ENCODE measurements around the gene RNF8.
A peak's percentile ranks its signal among the peaks of the same experiment; 100 is the strongest.

RNF8 gene

DNA sequence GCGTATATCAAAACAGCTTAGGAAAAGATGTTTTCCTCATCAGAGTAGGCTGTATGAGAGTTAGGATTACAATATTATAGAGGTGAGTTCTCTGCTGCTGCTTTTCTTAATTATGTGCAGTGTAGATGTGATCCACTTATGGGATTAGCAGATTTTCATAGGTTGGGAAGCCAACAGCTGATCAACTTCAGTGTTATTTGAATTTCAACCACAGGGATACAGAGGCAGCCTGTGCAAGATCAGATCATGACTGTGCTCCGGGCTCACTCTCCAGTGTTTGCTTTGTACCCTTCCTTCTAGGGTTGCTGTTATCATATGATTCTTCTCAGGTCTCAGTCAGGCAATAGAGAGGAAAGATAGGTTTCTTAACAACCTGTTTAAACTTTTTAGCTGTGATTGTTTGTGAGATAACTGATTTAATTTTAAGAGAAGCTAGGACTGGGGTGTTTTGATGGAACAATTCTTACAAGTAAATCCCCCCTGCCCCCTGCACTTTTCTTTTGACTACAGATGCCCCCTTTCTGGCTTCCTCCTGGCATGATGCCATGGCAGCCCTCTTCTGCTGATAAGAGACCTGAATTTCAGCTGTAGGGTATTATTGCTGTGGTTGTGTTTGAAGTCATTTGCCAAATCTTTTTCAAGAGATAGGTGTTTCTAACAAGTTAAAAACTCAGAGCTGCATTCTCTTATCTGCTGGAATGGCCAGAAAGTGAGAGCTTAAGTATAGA is 8.5 kb downstream of the RNF8 start:
- no peak for DNase-seq (ENCODE audit: low spot score)
- Histone ChIP-seq H3K4me3 (no peak overlapping the region), H3K27ac (no peak overlapping the region)
- TF ChIP-seq, protein P1, sequence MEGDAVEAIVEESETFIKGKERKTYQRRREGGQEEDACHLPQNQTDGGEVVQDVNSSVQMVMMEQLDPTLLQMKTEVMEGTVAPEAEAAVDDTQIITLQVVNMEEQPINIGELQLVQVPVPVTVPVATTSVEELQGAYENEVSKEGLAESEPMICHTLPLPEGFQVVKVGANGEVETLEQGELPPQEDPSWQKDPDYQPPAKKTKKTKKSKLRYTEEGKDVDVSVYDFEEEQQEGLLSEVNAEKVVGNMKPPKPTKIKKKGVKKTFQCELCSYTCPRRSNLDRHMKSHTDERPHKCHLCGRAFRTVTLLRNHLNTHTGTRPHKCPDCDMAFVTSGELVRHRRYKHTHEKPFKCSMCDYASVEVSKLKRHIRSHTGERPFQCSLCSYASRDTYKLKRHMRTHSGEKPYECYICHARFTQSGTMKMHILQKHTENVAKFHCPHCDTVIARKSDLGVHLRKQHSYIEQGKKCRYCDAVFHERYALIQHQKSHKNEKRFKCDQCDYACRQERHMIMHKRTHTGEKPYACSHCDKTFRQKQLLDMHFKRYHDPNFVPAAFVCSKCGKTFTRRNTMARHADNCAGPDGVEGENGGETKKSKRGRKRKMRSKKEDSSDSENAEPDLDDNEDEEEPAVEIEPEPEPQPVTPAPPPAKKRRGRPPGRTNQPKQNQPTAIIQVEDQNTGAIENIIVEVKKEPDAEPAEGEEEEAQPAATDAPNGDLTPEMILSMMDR (IDR thresholded peaks at IDR 0.05), result no peak

DNA sequence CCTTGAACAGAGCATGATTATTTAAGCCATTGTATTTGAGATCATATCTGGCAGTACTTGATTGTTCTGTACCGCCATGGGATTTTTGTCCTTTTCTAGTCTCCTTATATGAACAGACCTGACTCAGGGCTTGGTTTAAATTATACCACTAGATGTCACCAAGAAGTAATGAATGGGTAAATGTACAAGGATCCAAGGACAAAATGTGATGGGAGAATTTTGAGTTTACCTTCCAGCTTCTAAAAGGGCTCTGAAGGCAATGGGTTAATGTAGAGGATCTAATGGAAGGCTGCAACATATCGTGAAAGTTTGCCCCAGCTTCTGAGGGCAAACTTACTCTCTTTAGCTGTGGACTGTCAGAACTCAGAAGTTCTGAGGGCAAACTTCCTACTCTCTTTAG is 12.0 kb downstream of the RNF8 start:
- TF ChIP-seq, protein P1 (IDR thresholded peaks at IDR 0.05), result no peak
- H3K27ac ChIP-seq, result no peak overlapping the region
- DNase-seq (ENCODE audit: low spot score), result no peak
- no peak overlapping the region for H3K4me3 ChIP-seq

DNA sequence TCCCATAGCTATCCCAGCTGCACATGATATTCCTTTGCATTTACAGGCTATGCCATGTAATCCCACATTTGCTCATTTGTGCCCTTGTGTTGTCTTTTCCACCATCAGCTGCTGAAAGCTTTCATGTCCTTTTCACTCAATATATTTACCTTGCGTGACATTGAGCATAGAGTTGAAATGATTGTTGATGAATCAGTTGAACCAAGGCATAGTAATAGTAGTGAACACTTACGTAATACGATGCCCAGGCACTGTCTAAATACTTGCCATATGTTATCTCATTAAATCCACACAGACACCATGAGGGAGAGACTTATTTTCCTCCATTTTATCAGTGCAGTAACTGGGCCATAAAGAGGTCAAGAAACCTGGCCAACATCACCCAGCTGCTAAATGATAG is 13.1 kb downstream of the RNF8 start:
- Histone ChIP-seq H3K4me3 (no peak overlapping the region), H3K27ac (no peak overlapping the region)
- TF ChIP-seq, protein P1 (IDR thresholded peaks at IDR 0.05), result no peak
- no peak for DNase-seq (ENCODE audit: low spot score)

DNA sequence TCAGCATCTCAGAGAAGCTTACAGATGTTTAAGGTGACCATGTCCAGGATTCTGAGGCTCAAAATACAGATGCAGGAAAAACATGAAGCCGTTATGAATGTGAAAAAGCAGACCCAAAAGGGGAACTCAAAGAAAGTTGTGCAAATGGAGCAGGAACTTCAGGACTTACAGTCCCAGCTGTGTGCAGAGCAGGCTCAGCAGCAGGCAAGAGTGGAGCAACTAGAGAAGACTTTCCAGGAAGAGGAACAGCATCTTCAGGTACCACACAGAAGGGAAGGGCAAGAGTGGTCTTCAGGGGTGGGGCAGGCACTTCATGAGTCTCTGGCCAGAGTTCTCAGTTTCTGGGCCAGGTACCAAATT is 15.2 kb downstream of the RNF8 start:
- TF ChIP-seq, protein P1 (IDR thresholded peaks at IDR 0.05), result no peak
- DNase-seq (ENCODE audit: low spot score), result no peak
- H3K27ac ChIP-seq, result peak overlapping the region in 1 of 2 donors; percentile 72

DNA sequence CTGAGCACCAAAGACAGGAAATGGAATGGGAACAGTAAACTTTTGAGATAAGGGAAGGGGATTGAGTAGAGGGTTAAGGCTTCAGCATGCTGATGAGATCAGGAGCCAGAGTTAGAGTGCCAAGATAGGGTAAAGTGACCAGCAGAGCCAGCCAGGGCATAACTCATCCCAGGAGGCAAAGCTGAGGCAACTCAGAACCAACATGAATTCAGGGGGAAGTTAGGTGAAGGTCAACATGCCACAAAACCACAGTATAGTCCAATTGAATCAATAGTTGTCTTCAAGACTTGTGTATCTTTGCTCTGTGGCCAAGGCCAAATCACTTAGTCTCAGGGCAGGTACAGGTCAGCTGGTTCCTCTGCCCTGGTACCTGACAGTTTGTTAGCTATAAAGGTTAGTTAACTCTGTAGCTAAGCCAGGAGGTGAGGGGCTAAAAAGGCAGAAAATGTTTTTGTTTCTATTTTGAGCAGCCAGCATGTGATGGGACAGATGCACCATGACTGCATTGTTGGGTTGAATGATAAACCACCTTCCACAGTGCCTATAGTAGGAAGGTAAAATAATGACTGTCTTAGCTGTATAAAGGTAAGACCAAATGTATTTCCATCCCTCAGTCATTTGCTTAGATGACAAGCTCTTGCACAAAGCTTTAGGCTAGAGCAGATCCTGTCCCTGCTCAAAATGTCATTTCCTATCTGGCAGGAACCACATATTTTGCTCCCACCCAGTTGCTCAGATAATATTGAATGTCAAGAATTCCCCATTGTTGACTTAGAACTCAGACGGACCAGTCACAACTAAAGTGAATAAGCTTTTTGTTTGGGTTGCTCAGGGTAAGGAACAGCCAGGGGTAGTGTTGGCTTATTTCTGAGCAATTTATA is 15.8 kb downstream of the RNF8 start:
- H3K27ac ChIP-seq, result peak overlapping the region in 1 of 2 donors; percentile 72
- DNase-seq (ENCODE audit: low spot score), result no peak
- H3K4me3 ChIP-seq, result peak overlapping the region; percentile 1
- TF ChIP-seq, protein P1 (IDR thresholded peaks at IDR 0.05), result no peak

More for the DNA sequence above, 15.2 kb downstream of the RNF8 start:
- H3K4me3 ChIP-seq, result no peak overlapping the region

DNA sequence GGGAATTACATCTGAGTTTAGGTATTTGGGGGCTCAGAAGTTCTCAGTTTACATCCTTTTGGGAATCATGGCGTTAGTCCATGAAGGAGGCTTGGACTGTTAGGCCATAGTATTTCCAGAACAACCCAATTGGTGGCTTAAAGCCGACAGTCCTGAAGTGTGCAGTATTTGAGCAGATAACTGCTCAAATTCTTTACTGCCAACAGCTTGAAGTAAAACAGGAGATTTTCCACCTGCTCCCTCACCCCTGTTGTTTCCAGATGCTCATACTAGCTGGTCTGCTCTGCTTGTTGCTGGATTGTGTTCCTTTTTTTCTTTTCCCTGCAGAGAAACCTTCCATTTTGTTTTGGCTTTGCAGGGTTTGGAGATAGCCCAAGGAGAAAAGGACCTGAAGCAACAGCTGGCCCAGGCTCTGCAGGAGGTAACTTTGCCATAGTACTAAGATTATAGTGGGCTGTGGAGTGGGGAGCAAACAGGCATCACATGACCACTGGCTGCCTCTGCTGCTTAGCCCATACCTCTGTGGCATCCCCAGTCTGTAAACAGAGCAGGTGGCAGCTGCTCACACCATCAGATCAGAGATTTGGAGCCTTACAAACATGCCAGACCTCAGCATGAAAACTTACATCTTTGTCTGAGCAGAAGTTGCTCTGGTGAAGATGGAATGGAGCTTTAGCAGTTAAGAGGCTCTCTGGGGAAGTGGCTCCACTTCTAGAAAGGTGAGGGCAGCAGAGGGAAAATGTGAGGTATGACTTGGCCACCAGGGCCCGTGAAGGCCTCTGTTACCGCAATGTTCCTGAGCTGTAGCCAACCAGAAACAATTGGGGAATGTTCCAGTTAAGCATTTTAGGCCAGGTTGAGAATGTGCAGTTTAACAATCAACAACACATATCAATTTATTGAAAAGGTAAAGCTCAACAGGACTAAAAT is 17.6 kb downstream of the RNF8 start:
- Histone ChIP-seq H3K4me3 (no peak overlapping the region), H3K27ac (peak overlapping the region in 1 of 2 donors; percentile 49)
- TF ChIP-seq, protein P1 (IDR thresholded peaks at IDR 0.05), result no peak
- DNase-seq (ENCODE audit: low spot score), result no peak

All from coronary artery (tissue), 2 donors.